TTC549 (cell line): ENCODE measurements around the gene BLOC1S3.

ENCODE experiments used
- FAIRE-seq: peaks from 2 replicates; lab custom pipeline; 2012; peaks lifted over from hg19 to GRCh38; lab: Jason Lieb, UNC

BLOC1S3 gene

GRCh38 chr19:45182758-45183157 is 4.2 kb downstream of the BLOC1S3 start:
- no peak for FAIRE-seq

- FAIRE-seq = no peak
Measured at GRCh38 chr19:45184115-45184514, 5.5 kb downstream of the BLOC1S3 start.

GRCh38 chr19:45186509-45187334 is 8.1 kb downstream of the BLOC1S3 start:
- no peak for FAIRE-seq

- no peak for FAIRE-seq
Measured at GRCh38 chr19:45187421-45188100, 9.0 kb downstream of the BLOC1S3 start.

- FAIRE-seq = no peak
Measured at GRCh38 chr19:45189971-45190370, 11.4 kb downstream of the BLOC1S3 start.

- no peak for FAIRE-seq
Measured at GRCh38 chr19:45191375-45191774, 12.8 kb downstream of the BLOC1S3 start.

- no peak for FAIRE-seq
Measured at GRCh38 chr19:45195764-45196163, 17.2 kb downstream of the BLOC1S3 start.

GRCh38 chr19:45200568-45200967 is 22.0 kb downstream of the BLOC1S3 start:
- FAIRE-seq = no peak

GRCh38 chr19:45202637-45203036 is 24.1 kb downstream of the BLOC1S3 start:
- no peak for FAIRE-seq

- no peak for FAIRE-seq
Measured at GRCh38 chr19:45205810-45206209, 27.2 kb downstream of the BLOC1S3 start.

- FAIRE-seq = no peak
Measured at GRCh38 chr19:45206328-45206727, 27.7 kb downstream of the BLOC1S3 start.

- FAIRE-seq = no peak
Measured at GRCh38 chr19:45211751-45212381, 33.3 kb downstream of the BLOC1S3 start.

- no peak for FAIRE-seq
Measured at GRCh38 chr19:45213031-45213430, 34.4 kb downstream of the BLOC1S3 start.

GRCh38 chr19:45215391-45216191 is 37.0 kb downstream of the BLOC1S3 start:
- no peak for FAIRE-seq

GRCh38 chr19:45216667-45217066 is 38.1 kb downstream of the BLOC1S3 start:
- no peak for FAIRE-seq

GRCh38 chr19:45217193-45217956 is 38.8 kb downstream of the BLOC1S3 start:
- FAIRE-seq = no peak

- no peak for FAIRE-seq
Measured at GRCh38 chr19:45217957-45218334, 39.4 kb downstream of the BLOC1S3 start.

GRCh38 chr19:45218426-45218825 is 39.8 kb downstream of the BLOC1S3 start:
- FAIRE-seq = no peak

GRCh38 chr19:45218911-45219743 is 40.5 kb downstream of the BLOC1S3 start:
- FAIRE-seq = no peak

GRCh38 chr19:45222724-45223123 is 44.1 kb downstream of the BLOC1S3 start:
- FAIRE-seq = no peak

- FAIRE-seq = no peak
Measured at GRCh38 chr19:45223879-45224278, 45.3 kb downstream of the BLOC1S3 start.
